Measurements from ENCODE around the gene SIVA1.

The SIVA1 gene

GRCh38 chr14:104752735-104753527, at the start of gene SIVA1:
TSS of gene SIVA1 (plus strand) at chr14:104753147. CDS start at chr14:104753202, 55 bp downstream.
- DNase-seq: peak; percentile 99 to 100

GRCh38 chr14:104703269-104703668, 49.7 kb upstream of the SIVA1 start:
- no peak for DNase-seq

GRCh38 chr14:104704252-104704651, 48.7 kb upstream of the SIVA1 start:
- no peak for DNase-seq

GRCh38 chr14:104705340-104706047, 47.5 kb upstream of the SIVA1 start:
- no peak for DNase-seq

GRCh38 chr14:104706733-104707607, 46.0 kb upstream of the SIVA1 start:
- no peak for DNase-seq

GRCh38 chr14:104707608-104708595, 45.0 kb upstream of the SIVA1 start:
- DNase-seq: no peak

GRCh38 chr14:104708606-104709268, 44.2 kb upstream of the SIVA1 start:
- peak in 1 of 2 donors; percentile 80 for DNase-seq

GRCh38 chr14:104709387-104710039, 43.4 kb upstream of the SIVA1 start:
- DNase-seq: no peak

- DNase-seq: no peak
Observed at GRCh38 chr14:104710071-104710735, 42.7 kb upstream of the SIVA1 start.

GRCh38 chr14:104712881-104713734, 39.8 kb upstream of the SIVA1 start:
- DNase-seq: no peak

GRCh38 chr14:104714066-104714465, 38.9 kb upstream of the SIVA1 start:
- DNase-seq: no peak

GRCh38 chr14:104714681-104715080, 38.3 kb upstream of the SIVA1 start:
- no peak for DNase-seq

GRCh38 chr14:104715416-104715815, 37.5 kb upstream of the SIVA1 start:
- no peak for DNase-seq

- DNase-seq: no peak
Observed at GRCh38 chr14:104715871-104716270, 37.1 kb upstream of the SIVA1 start.

GRCh38 chr14:104717137-104717536, 35.8 kb upstream of the SIVA1 start:
- DNase-seq: no peak

- DNase-seq: no peak
Observed at GRCh38 chr14:104717646-104718045, 35.3 kb upstream of the SIVA1 start.

- no peak for DNase-seq
Observed at GRCh38 chr14:104718147-104718546, 34.8 kb upstream of the SIVA1 start.

- DNase-seq: no peak
Observed at GRCh38 chr14:104718871-104719270, 34.1 kb upstream of the SIVA1 start.

- no peak for DNase-seq
Observed at GRCh38 chr14:104719343-104719742, 33.6 kb upstream of the SIVA1 start.
